ENCODE data around the gene ART4.

ART4 gene

DNA sequence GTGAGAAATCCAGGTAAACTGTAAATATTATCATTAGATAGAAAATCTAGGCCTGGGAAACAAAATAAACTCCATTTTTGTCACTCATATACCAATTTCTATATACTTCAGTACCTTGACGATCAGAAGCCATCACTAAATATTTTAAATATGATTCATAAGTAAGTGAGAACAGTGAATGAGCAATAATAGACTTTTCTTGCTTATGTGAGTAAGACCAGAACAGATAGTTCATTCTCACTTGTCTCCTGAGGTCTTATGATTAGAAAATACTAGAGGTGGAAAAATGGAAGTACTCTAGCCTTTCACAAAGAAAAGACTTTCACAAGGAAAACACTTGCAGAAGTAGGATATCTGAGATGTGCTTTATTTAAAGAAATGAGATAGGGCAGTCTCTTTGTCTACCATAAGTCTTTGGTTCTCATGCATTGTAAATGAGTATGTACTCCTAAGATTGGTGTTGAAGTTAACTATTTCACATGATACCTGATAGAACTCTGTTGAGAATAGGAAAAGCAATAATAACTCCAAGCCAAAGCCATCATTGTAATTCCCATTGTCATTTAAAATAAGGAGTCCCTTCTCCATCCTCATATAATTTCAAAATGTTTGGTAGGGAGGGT, 19.2 kb downstream of the ART4 start:
- H3K27ac ChIP-seq = peak overlapping the region; percentile 17
- no peak for DNase-seq (ENCODE audit: low read depth, low spot score)

DNA sequence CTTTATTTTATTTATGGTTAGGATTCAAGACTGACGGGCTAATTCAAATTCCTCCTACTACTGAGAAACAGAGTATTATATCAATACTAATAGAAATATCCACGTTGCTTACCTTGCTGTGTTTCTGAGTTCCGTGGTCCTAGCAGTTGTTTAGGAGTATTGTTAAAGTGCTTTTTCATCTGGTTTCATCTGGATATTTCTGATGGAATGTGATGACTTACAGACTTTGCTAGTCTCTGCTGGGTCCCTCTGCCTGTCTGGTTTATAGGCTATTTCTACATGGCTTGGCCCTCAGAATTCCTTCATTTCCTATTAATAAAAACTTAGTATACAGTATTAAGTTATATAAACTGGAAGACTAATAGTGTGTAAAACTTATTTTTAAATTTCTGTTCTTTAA, 29.3 kb downstream of the ART4 start, which contains the start of gene SMCO3:
Gene SMCO3 (minus strand): TSS at position 169 of the 400 bp plus-strand sequence. CDS start 7,502 bp downstream, outside the sequence.
- no peak within 1 kb of the TSS for H3K27ac ChIP-seq
- DNase-seq (ENCODE audit: low read depth, low spot score) = no peak

DNA sequence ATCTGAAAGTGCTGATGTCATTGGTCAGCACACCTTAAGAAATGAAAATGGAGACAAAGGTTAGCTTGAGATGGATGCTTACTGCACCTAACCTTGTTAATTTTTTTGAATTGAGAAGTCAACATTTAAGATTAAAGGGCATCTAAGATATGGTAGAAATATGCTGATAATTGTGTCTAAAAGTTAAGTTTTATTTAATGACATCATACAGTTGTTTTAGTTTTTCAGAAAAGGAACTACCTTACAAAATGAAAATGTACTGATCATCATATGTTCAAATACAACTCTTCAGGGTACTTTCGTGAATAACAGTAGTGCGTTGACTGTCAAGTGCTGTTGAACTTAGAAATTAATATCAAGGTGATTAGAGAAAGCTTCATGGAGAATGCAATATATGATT, 31.8 kb downstream of the ART4 start:
- DNase-seq (ENCODE audit: low read depth, low spot score) = no peak
- no peak overlapping the region for H3K27ac ChIP-seq

DNA sequence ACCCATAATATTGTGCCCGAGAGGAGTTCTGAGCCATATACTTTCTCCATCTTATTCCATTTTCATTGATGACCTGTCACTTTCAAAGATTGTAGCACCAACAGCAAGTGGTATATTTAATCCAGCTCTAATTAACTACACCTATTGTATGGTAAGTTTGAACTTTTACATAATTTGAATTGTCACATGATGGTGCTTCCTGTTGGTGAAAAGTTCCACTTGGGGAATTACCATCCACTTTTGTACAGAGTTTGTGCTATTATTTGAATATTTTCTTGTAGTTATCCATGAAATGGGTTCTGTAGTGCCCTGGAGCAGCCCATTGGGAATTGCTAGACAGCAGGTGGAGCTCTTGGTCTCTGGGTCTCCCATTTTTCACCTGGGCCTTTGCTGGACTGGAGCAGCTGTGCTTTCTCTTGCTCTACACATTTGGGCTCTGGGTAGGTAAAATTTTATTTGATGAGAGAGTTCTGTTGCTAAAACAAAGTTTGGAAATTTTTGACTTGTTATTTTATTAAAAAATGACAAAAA, 32.3 kb downstream of the ART4 start:
- no peak for DNase-seq (ENCODE audit: low read depth, low spot score)
- no peak overlapping the region for H3K27ac ChIP-seq

DNA sequence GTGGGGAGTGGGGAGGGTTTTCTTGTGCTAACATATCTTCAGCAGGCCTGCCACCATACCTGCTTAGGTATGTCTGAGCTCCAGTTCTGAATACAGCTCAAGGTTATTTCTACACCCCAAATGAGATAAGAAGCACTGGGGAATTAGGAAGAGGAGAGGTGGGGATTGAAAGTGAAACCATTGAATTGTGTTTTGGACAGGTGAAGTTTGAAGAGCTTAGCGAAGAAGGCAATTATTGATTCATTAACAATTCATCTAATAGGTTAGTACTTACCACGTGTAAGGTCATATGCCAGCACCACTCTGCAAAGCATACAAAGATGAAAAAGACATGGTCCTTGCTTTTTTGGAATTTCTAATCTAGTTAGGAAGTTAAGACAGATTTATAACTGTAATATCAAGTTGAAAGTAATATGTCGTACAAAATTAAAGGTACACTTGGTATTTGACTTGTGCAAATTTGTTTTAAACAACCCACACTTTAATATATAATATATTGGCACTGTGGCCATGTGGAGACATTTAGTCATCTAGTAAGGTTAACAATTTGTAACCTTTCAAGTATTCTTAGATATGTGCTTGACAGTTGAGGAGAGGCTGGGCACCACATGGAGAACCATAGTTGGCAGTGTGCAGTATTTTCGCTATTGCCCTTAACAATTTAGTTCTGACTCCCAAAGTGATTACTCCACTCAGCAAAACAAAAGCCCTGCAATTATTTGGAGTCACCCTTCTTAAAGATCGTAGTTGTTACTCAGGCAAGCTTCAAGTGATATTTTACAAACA, 33.0 kb downstream of the ART4 start:
- no peak for DNase-seq (ENCODE audit: low read depth, low spot score)
- no peak overlapping the region for H3K27ac ChIP-seq

DNA sequence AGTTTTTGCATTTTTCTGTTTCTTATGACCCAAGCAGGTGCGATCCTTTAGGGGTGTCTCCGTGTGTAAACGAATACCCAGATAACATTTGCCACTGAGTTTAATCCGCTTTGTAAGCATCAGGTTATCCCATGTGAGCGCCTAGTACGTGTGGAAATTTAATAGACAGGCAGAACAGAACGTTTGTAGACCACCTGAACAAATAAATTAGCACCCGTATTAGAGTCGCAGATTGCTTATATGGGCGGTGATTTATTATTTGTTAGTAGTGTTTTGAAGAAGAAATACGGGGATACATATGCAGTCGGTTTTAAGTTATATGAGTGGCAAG, 39.5 kb downstream of the ART4 start:
- H3K27ac ChIP-seq = peak overlapping the region; percentile 40
- DNase-seq (ENCODE audit: low read depth, low spot score) = no peak

DNA sequence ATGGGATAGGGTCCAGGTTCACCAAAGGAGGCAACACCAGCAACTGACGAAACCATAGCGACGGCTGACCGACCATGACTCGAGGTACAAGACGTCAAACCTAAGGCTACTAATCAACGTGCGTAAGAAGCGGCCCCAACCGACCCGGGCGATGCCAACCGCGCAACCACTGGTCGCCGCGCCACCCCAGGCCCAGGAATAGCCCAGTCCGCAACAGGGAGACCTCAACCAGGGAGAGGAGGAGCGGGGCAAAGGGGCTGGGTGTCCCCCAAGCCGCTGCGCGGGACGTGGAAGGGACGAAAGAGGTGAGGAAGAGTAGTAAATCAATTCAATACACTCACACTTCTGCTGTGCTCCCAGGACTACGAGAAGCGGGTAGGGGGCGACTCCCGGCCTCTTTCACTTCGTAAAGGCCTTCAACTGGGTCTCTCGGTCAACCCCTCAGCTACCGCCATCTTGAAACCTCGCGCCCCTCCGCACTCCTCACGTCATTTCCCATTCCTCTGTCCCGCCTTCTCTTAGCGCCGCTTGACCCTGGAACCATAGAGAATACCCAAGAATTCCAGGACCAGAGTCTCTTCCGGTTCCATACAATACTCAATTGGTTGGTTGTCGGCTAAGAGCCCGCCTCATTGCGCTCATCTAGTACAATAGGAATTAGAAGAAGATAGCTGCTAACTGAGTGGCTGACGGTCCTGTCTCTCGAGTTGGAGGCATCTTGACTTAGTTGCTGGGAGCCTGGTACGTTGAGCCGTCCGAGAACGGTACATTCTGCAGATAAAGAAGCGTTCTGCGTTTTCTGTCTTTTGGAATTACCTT, 40.1 kb downstream of the ART4 start, which contains the start of the genes C12orf60 and WBP11:
Gene C12orf60 (plus strand): TSS at position 660 of the 819 bp plus-strand sequence. CDS start 19,266 bp downstream, outside the sequence.
Gene WBP11 (minus strand): TSS at position 468 of the 819 bp plus-strand sequence. CDS start 2,095 bp downstream, outside the sequence.
- peak; percentile 96 for DNase-seq (ENCODE audit: low read depth, low spot score)
- H3K27ac ChIP-seq = peak within 1 kb of the TSS; percentile 40

DNA sequence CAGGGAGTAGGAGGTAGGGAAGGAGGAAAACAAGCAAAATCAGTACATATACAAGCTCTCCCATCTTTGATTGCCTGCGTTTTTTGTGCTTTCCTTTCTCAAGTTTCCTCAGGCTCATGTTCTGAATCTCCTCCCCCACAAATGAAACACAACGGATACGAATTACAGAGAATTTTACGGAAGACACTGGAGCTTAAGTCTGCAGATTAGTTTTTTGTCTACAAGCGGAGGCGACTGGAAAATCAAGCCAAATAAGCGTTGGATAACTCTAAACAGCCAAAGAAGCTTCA, 40.7 kb downstream of the ART4 start:
- DNase-seq (ENCODE audit: low read depth, low spot score) = no peak
- peak overlapping the region; percentile 40 for H3K27ac ChIP-seq

DNA sequence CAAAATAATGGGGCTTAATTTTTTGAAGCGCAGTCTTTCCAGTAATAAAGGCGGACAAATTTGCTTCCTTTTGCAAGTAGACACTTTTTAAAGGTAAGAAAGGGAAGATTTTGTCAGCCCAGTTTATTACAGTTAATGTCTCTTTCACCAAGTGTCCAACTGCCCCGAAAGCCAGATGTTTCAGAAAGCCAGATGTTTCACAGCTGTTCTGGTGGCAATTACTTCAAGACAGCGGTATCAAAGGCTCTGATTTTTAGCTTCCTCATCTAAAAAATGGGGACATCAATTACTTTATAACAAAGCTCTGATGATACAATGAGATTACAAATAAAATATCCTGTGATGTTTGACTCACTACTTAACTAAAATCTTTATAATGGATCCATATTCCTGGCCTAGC, 41.1 kb downstream of the ART4 start:
- H3K27ac ChIP-seq = no peak overlapping the region
- no peak for DNase-seq (ENCODE audit: low read depth, low spot score)

DNA sequence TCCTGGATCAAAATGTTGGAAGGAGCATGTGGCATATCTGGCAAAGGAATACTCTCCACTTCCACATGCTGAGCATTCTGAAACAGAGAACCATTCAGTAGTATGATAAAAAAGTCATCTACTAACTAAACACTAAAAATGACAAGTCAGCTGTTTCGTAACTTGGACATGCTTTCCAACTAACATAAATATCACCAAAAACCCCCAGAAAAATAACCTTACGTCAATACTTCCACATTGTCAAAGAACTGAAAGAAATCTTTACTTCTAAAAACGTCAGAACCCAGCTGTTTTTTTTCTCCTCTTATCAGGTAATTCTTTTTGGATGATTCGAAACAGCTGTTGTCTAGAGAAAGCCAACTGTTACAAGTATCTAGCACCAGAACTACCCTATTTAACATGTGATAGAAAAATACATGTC, 48.3 kb downstream of the ART4 start:
- H3K27ac ChIP-seq = no peak overlapping the region
- no peak for DNase-seq (ENCODE audit: low read depth, low spot score)

DNA sequence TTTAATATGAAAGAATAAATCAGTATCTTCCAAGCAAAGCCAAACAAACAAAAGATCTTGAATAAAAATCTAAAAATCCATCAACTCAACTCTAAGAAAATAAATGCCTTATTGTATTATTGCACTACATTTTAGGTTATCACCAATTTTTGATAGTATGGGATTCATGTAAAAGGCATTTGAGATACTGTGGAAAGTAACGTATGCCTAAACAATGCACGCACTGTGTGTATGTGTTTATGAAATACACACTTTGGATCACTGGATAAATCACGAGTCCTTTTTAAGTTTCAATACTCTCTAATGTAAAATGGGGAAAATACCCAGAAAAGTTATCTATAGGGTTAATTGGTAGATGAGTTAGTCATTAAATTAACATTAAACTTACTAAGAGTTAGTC, 57.8 kb downstream of the ART4 start:
- DNase-seq (ENCODE audit: low read depth, low spot score) = no peak
- H3K27ac ChIP-seq = no peak overlapping the region

DNA sequence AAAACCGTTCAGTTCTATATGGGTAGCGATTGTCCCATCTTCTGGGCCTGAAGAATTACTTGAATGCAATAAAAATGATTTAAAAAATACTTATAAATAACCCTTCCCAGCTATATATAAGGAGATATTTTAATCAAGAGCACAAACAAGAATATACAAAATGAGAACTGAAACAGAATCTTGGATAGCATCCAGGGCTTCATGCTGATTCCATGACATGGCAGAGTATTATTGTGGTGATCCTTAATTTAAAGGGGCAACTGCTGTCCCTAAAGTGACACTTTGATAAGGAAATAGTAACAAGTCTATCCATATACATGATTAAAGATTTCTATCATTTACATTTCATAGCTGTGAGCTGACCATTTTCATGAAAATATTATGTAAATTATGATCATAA, 58.9 kb downstream of the ART4 start:
- DNase-seq (ENCODE audit: low read depth, low spot score) = no peak

DNA sequence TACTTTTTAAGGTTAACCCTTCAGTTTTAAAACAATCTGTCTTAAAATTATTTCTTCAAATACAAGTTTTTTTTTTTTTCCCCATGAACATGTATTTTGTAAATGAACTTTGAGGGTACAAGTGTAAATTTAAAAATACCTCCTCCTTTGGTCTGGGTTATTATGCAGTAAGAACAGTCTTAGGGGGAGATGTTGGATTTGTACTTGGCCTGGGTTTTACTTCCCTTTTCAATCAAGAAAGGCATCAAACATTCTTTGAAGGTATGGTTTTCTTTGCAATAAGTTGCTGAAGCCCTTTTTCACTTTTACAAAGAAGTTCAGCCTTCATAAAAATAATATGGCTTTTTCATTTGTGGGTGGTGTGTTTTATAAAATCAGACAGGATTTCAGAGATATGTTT, 60.6 kb downstream of the ART4 start:
- no peak overlapping the region for H3K27ac ChIP-seq
- DNase-seq (ENCODE audit: low read depth, low spot score) = no peak

More for the DNA sequence above, 58.9 kb downstream of the ART4 start:
- no peak overlapping the region for H3K27ac ChIP-seq

DNA sequence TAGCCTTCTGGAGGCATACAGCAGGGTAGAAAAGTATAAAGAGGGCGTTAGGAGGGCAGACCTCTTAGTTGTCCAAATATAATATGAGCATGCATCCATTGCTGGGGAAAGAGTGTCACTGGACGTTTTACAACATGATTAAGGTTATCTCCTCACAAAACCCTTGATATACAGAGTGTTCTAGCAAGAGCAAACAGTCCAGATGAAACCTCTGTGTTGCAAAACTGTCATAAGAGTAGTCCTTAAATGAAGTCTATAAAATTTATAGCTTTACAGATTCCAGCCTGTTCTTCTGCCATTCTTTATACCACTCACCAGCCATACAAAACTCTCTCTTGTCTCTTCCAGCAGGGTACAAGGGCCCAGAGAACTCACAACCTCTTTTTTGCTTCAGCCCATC, 61.8 kb downstream of the ART4 start:
- H3K27ac ChIP-seq = no peak overlapping the region
- no peak for DNase-seq (ENCODE audit: low read depth, low spot score)

DNA sequence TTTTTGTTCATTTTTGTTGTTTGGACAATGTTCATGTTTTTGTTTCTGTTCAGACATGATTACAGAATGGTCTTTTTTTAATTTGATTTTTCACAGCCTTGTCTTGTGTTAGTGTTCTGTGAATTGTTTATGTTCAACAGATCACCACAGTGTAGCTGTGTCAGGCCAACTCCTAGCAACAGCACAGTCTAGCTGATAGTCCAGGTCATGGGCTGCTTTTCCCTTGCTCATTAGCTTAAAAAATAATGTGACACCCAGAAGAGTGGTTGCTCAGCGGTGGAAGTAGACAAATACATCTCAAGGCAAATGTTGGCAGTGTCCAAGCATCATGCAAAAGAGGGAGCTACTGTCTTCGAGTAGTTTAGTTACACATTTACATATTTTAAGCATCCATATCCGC, 62.5 kb downstream of the ART4 start:
- H3K27ac ChIP-seq = no peak overlapping the region
- no peak for DNase-seq (ENCODE audit: low read depth, low spot score)

DNA sequence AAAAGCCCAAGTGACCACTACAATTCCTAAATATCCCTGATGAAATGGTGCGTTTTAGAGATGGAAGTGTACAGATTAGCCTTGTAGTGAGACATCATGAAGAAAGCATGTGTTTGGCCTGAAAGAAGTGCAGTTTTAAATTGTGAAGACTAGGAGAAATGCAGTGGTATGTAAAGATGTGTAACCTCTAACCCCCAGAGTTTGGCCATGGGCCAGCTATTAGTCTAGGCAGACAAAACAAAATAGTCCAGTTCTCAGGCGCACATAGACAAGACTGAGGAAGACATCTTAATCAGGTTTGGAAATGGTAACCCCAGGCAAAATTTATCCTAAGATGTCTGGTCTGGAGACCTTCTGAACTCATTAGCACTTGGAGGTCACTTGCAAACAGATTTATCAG, 63.5 kb downstream of the ART4 start:
- no peak for DNase-seq (ENCODE audit: low read depth, low spot score)
- no peak overlapping the region for H3K27ac ChIP-seq

DNA sequence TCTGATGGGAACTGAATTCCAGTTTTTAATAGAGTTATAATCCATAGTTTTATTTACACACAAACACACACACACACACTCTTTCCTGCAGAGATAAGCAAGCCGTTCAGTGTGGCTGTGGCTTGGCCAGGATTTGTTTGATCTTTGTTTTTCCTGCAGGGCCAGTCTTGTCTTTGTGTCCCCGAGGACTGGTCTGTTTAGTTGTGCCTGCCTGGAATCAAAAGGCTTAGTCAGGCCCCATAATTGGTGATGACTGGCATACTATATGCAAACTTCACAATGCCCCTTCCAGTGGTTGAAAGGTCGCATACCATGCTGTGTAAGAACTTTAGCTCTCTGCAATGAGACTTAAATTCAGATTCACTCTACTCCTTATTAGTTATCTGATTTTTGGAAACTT, 66.1 kb downstream of the ART4 start:
- H3K27ac ChIP-seq = peak overlapping the region; percentile 15
- no peak for DNase-seq (ENCODE audit: low read depth, low spot score)

DNA sequence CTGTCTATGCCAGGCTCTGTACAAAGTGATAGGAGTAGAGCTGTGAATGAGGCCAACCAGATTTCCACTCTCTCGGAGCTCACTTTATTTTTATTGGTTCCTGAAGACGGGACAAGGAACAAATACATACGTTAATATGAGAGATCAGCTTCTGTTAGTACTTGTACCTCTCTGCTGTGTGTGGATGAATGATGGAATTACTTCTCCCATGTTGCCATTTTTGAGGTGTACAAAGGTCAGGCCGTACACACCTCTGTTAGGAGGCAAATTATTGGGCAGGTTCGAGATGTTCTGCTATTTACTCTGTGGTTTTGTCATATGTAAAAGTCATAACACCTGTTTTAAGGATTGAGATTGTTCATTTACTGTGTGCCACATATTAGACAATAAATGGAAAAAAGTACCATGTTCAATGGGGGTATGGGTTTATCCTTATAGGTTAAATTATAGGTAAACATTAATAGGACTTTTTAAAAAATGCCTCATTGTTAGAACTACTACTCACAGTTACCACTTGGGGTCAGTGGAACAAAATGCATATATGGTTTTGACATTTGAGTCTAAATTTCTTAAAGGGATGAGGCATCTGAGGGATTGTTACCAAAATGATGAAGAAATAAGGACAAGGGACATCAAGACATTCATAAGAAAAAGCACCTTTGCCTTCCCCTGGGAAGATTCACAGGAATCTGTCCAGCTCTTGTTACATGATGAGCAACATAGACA, 66.9 kb downstream of the ART4 start:
- DNase-seq (ENCODE audit: low read depth, low spot score) = no peak

DNA sequence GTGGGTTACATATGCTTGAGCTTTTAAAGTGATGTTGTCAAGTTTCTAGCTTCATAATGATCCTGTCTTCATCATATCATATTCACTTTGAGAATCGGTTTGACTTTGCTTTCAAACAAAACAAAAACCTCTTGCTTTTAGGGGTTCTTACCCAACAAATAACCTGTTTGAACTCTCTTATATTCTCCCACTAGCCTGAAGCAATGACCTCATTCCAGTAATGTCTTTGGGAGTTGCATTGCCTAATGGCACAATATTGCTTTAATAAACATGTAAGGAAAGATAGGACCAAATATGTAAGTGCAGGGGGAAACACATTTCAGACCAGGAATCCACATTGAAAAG, 67.7 kb downstream of the ART4 start:
- peak overlapping the region; percentile 93 for H3K27ac ChIP-seq

More for the DNA sequence above, 66.9 kb downstream of the ART4 start:
- H3K27ac ChIP-seq = peak overlapping the region; percentile 93

More for the DNA sequence above, 67.7 kb downstream of the ART4 start:
- DNase-seq (ENCODE audit: low read depth, low spot score) = no peak
